ENCODE data around the gene HOXD9.

DNA sequence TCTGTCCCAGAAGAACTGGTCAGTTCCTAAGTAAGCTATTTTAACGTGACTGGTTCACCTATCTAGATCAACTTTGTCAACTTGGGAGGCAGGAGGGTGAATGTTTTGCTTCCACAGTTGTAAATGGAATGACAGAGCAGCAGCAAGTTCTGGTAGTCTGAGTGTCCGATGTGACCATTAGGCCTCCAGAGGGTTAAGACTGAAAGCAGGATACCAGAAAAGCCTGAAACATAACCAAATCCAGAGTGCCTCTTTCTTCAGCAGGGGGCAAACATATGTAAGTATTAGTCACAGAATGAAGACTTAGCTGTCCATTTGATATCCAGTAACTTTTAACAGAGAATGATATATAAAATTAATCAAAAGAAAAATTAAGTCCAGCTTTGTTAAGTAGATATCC lies 43.8 kb downstream of the HOXD9 start:
- TF ChIP-seq ZNF274 (IDR thresholded peaks at IDR 0.05; ENCODE audit: low read depth, low read length) (no peak), SUZ12 (IDR thresholded peaks at IDR 0.05; ENCODE audit: extremely low read depth, insufficient read depth, insufficient read length) (no peak)
